ENCODE measurements around the gene THEM4. TPM values are rescaled to one million over a fixed set of nuclear protein-coding genes. Genes with fewer than 3 reads are reported as not detected.
"Not testable (repeated sequence)": the region's sequence is repeated elsewhere in the genome, so short reads cannot be mapped to it uniquely, and the experiment has no call there.

The THEM4 gene
- total RNA-seq, 2 donors from 2014 or later, result 11.9 to 30.3 TPM

- TF ChIP-seq POLR2A (IDR thresholded peaks at IDR 0.05) (no peak), CTCF (IDR thresholded peaks at IDR 0.05) (no peak)
- WGBS, 2 donors, result 86 to 94% methylated on average over 9 of the region's 9 CpGs
- Histone ChIP-seq H3K4me3 (no peak overlapping the region), H3K27me3 (no peaks in the 10 kb centered on the region), H3K4me1 (peaks cover 17% of the 10 kb centered on the region), H3K27ac (no peak overlapping the region), H3K36me3 (replicated peaks in 1 of 2; ENCODE audit: insufficient read depth in 1 of 2, low read depth in 2 of 2) (no peaks in the 10 kb centered on the region), H3K9me3 (no peaks in the 10 kb centered on the region)
- DNase-seq, result no peak
- intact Hi-C loops (cut with DNase I), result no loop called here
- ATAC-seq, result no peak
Measured at GRCh38 chr1:151907363-151908139, 1.8 kb downstream of the THEM4 start.

- H3K9me3 ChIP-seq; H3K27ac ChIP-seq; H3K4me3 ChIP-seq; H3K27me3 ChIP-seq; intact Hi-C loops (cut with DNase I); ATAC-seq; DNase-seq; H3K36me3 ChIP-seq (replicated peaks in 1 of 2; ENCODE audit: insufficient read depth in 1 of 2, low read depth in 2 of 2): not testable (repeated sequence)
- peaks cover 17% of the 10 kb centered on the region for H3K4me1 ChIP-seq
- WGBS, 2 donors, result 95 to 97% methylated on average over 7 to 11 of the region's 14 CpGs
Measured at GRCh38 chr1:151906324-151906645, 3.0 kb downstream of the THEM4 start.

GRCh38 chr1:151905443-151906323 is 3.6 kb downstream of the THEM4 start:
- H3K27ac ChIP-seq; H3K36me3 ChIP-seq (replicated peaks in 1 of 2; ENCODE audit: insufficient read depth in 1 of 2, low read depth in 2 of 2); H3K9me3 ChIP-seq; intact Hi-C loops (cut with DNase I); ATAC-seq; DNase-seq; H3K27me3 ChIP-seq; H3K4me3 ChIP-seq: not testable (repeated sequence)
- 69 to 81% methylated on average over 5 to 16 of the region's 22 CpGs for WGBS, 2 donors
- peaks cover 17% of the 10 kb centered on the region for H3K4me1 ChIP-seq

- H3K4me1 ChIP-seq, result peaks cover 12% of the 10 kb centered on the region
- H3K27me3 ChIP-seq, result no peaks in the 10 kb centered on the region
- 77 to 83% methylated on average over 2 of the region's 2 CpGs for WGBS, 2 donors
- intact Hi-C loops (cut with DNase I), result no loop called here
- ATAC-seq (no peak), DNase-seq (no peak)
- TF ChIP-seq CTCF (IDR thresholded peaks at IDR 0.05), result no peak
- no peak for TF ChIP-seq POLR2A (IDR thresholded peaks at IDR 0.05)
- no peak overlapping the region for H3K27ac ChIP-seq
- H3K36me3 ChIP-seq (replicated peaks in 1 of 2; ENCODE audit: insufficient read depth in 1 of 2, low read depth in 2 of 2), result no peaks in the 10 kb centered on the region
- H3K9me3 ChIP-seq, result no peaks in the 10 kb centered on the region
- no peak overlapping the region for H3K4me3 ChIP-seq
Measured at GRCh38 chr1:151905070-151905442, 4.3 kb downstream of the THEM4 start.

- intact Hi-C loops (cut with DNase I), result no loop called here
- Histone ChIP-seq H3K4me3 (no peak overlapping the region), H3K27me3 (no peaks in the 10 kb centered on the region), H3K4me1 (no peaks in the 10 kb centered on the region), H3K9me3 (no peaks in the 10 kb centered on the region), H3K36me3 (replicated peaks in 1 of 2; ENCODE audit: insufficient read depth in 1 of 2, low read depth in 2 of 2) (no peaks in the 10 kb centered on the region), H3K27ac (no peak overlapping the region)
- WGBS, 2 donors, result 61 to 63% methylated on average over 2 of the region's 2 CpGs
- DNase-seq (no peak), ATAC-seq (no peak)
- no peak for TF ChIP-seq CTCF (IDR thresholded peaks at IDR 0.05)
- TF ChIP-seq POLR2A (IDR thresholded peaks at IDR 0.05), result no peak
Measured at GRCh38 chr1:151902858-151903257, 6.5 kb downstream of the THEM4 start.

GRCh38 chr1:151900804-151901203 is 8.5 kb downstream of the THEM4 start:
- DNase-seq; H3K4me3 ChIP-seq; H3K9me3 ChIP-seq; H3K4me1 ChIP-seq; ATAC-seq; intact Hi-C loops (cut with DNase I); H3K27ac ChIP-seq; H3K27me3 ChIP-seq; H3K36me3 ChIP-seq (replicated peaks in 1 of 2; ENCODE audit: insufficient read depth in 1 of 2, low read depth in 2 of 2): not testable (repeated sequence)
- WGBS, 2 donors, result 94 to 100% methylated on average over 3 of the region's 3 CpGs

Data from body of pancreas (tissue), 4 donors.